Liver (tissue), 3 donors: Measurements from ENCODE around the gene TRIM52.

Source experiments
- ATF3 ChIP-seq: IDR thresholded peaks from 2 replicates; pipeline ENCODE4 v1.6.1; 2016; ENCODE audit warnings: antibody characterized with exemption
- CTCF ChIP-seq: fragments of 150-350 bp; IDR thresholded peaks from 2 replicates; pipeline ENCODE4 v1.5.1; 2017; ENCODE audit warnings: improper control_type of control experiment, low read depth, low read length; ENCODE audit not compliant: missing input control
- EGR1 ChIP-seq, 2 donors: IDR thresholded peaks; 2 replicates each; pipeline ENCODE4 v1.6.1; 2016 to 2018; ENCODE audit warnings: antibody characterized with exemption in 2 of 2, low read depth in 2 of 2
- FOXA1 ChIP-seq: IDR thresholded peaks from 2 replicates; pipeline ENCODE4 v1.6.1; 2016; ENCODE audit warnings: antibody characterized with exemption
- MAX ChIP-seq: IDR thresholded peaks from 2 replicates; pipeline ENCODE4 v1.6.1; 2016; ENCODE audit warnings: antibody characterized with exemption
- RAD21 ChIP-seq, 2 donors: IDR thresholded peaks; 2 replicates each; pipeline ENCODE4 v1.6.1; 2016; ENCODE audit warnings: antibody characterized with exemption in 2 of 2, mild to moderate bottlenecking in 2 of 2
- REST ChIP-seq: IDR thresholded peaks from 2 replicates; pipeline ENCODE4 v1.6.1; 2016; ENCODE audit warnings: antibody characterized with exemption, mild to moderate bottlenecking
- SP1 ChIP-seq: IDR thresholded peaks from 2 replicates; pipeline ENCODE4 v1.6.1; 2018; ENCODE audit warnings: antibody characterized with exemption, mild to moderate bottlenecking
- TAF1 ChIP-seq: conservative IDR thresholded peaks from 2 replicates; pipeline ENCODE4 v1.6.1; 2016; ENCODE audit warnings: antibody characterized with exemption, mild to moderate bottlenecking
- YY1 ChIP-seq: IDR thresholded peaks from 2 replicates; pipeline ENCODE4 v1.6.1; 2016; ENCODE audit warnings: antibody characterized with exemption, mild to moderate bottlenecking
- ZBTB33 ChIP-seq: IDR thresholded peaks from 2 replicates; pipeline ENCODE4 v1.6.1; 2016; ENCODE audit warnings: antibody characterized with exemption
- donor health status: healthy.
- donor health status: healthy.

- TF ChIP-seq YY1, result peak; percentile 83
- TF ChIP-seq CTCF, result no peak
- TF ChIP-seq TAF1, result no peak
- peak; percentile 36 for TF ChIP-seq ZBTB33
- TF ChIP-seq REST, result no peak
- TF ChIP-seq ATF3, result peak; percentile 100
- peak; percentile 84 for TF ChIP-seq MAX
- TF ChIP-seq EGR1 (IDR thresholded peaks at IDR 0.05; ENCODE audit: low read depth in 2 of 2), result peak in 1 of 2 donors; percentile 52
- TF ChIP-seq RAD21 (IDR thresholded peaks at IDR 0.05), result peak in 1 of 2 donors; percentile 36
- TF ChIP-seq SP1, result peak; percentile 30
- no peak for TF ChIP-seq FOXA1
Measured at GRCh38 chr5:181221792-181222629, 38.9 kb downstream of the TRIM52 start.
